ENCODE measurements around the gene PACRG.

- TF ChIP-seq NR2C2 (CRISPR knock-in tag; IDR thresholded peaks at IDR 0.05) (no peak), CTCF (IDR thresholded peaks at IDR 0.05) (no peak), ATF1 (CRISPR knock-in tag; IDR thresholded peaks at IDR 0.05) (no peak), FOXK1 (CRISPR knock-in tag; IDR thresholded peaks at IDR 0.05) (no peak), ATF2 (CRISPR knock-in tag; IDR thresholded peaks at IDR 0.05; ENCODE audit: borderline replicate concordance, low read depth) (no peak)
These were observed 524.4 kb downstream of the PACRG start for GRCh38 chr6:163252061-163252591.
